ENCODE results near the gene ADGRV1.

- TF ChIP-seq, protein P1, sequence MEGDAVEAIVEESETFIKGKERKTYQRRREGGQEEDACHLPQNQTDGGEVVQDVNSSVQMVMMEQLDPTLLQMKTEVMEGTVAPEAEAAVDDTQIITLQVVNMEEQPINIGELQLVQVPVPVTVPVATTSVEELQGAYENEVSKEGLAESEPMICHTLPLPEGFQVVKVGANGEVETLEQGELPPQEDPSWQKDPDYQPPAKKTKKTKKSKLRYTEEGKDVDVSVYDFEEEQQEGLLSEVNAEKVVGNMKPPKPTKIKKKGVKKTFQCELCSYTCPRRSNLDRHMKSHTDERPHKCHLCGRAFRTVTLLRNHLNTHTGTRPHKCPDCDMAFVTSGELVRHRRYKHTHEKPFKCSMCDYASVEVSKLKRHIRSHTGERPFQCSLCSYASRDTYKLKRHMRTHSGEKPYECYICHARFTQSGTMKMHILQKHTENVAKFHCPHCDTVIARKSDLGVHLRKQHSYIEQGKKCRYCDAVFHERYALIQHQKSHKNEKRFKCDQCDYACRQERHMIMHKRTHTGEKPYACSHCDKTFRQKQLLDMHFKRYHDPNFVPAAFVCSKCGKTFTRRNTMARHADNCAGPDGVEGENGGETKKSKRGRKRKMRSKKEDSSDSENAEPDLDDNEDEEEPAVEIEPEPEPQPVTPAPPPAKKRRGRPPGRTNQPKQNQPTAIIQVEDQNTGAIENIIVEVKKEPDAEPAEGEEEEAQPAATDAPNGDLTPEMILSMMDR (IDR thresholded peaks at IDR 0.05) = no peak
- TF ChIP-seq POLR2A (IDR thresholded peaks at IDR 0.05) = no peak
Observed at GRCh38 chr5:90571147-90571773, 12.7 kb downstream of the ADGRV1 start.
